GM23248 (cell line): ENCODE measurements around the gene ACBD5. TPM values are rescaled to one million over a fixed set of nuclear protein-coding genes. Genes with fewer than 3 reads are reported as not detected.
A peak's percentile ranks its signal among the peaks of the same experiment; 100 is the strongest.
"Not testable (repeated sequence)": the region's sequence is repeated elsewhere in the genome, so short reads cannot be mapped to it uniquely, and the experiment has no call there.

ENCODE experiments used
- DNase-seq: peaks from one replicate; pipeline ENCODE4 v3.0.0-alpha.2; 2015
- H2AFZ ChIP-seq: fragments of 200-600 bp; sonication (generic); 2 replicates; pipeline ENCODE4 v1.6.1; 2016; ENCODE audit warnings: antibody characterized with exemption
- H3F3A ChIP-seq: fragments of 200-600 bp; sonication (generic); 2 replicates; pipeline ENCODE4 v1.6.1; 2016; ENCODE audit warnings: mild to moderate bottlenecking, antibody characterized with exemption, mixed run types; ENCODE audit not compliant: insufficient read depth
- H3K27ac ChIP-seq: fragments of 200-600 bp; sonication (generic); 2 replicates; pipeline ENCODE4 v1.5.1; 2016; ENCODE audit warnings: mild to moderate bottlenecking
- H3K27me3 ChIP-seq: fragments of 200-600 bp; sonication (generic); replicated peaks from 2 replicates; pipeline ENCODE4 v1.6.1; 2016; ENCODE audit warnings: mild to moderate bottlenecking; ENCODE audit not compliant: insufficient read depth
- H3K36me3 ChIP-seq: fragments of 200-600 bp; sonication (generic); 2 replicates; pipeline ENCODE4 v1.6.1; 2016; ENCODE audit warnings: low read depth, mild to moderate bottlenecking
- H3K4me1 ChIP-seq: fragments of 200-600 bp; sonication (generic); 2 replicates; pipeline ENCODE4 v1.6.1; 2016; ENCODE audit warnings: mild to moderate bottlenecking; ENCODE audit not compliant: insufficient read depth
- H3K4me2 ChIP-seq: fragments of 200-600 bp; sonication (generic); one replicate; pipeline ENCODE4 v1.6.1; 2016; ENCODE audit warnings: mild to moderate bottlenecking; ENCODE audit not compliant: unreplicated experiment
- H3K4me3 ChIP-seq: fragments of 200-600 bp; sonication (generic); 2 replicates; pipeline ENCODE4 v1.5.1; 2016; ENCODE audit warnings: mild to moderate bottlenecking
- H3K79me2 ChIP-seq: fragments of 200-600 bp; sonication (generic); 2 replicates; pipeline ENCODE4 v1.6.1; 2016; ENCODE audit warnings: mild to moderate bottlenecking; ENCODE audit not compliant: insufficient read depth
- H3K9ac ChIP-seq: fragments of 200-600 bp; sonication (generic); 2 replicates; pipeline ENCODE4 v1.6.1; 2016; ENCODE audit warnings: mild to moderate bottlenecking
- H3K9me2 ChIP-seq: fragments of 200-600 bp; sonication (generic); 2 replicates; pipeline ENCODE4 v1.6.1; 2016; ENCODE audit warnings: mixed run types, mild to moderate bottlenecking, moderate library complexity; ENCODE audit not compliant: insufficient read depth
- H3K9me3 ChIP-seq: fragments of 200-600 bp; sonication (generic); one replicate; pipeline ENCODE4 v1.6.1; 2017; ENCODE audit warnings: low read depth
- H4K20me1 ChIP-seq: fragments of 200-600 bp; sonication (generic); 2 replicates; pipeline ENCODE4 v1.6.0; 2016; ENCODE audit not compliant: insufficient read depth
- EZH2 ChIP-seq: fragments of 200-600 bp; sonication (generic); IDR thresholded peaks from 2 replicates; pipeline ENCODE4 v1.6.1; 2018; ENCODE audit warnings: antibody characterized with exemption, mild to moderate bottlenecking; ENCODE audit not compliant: insufficient read depth, poor library complexity, severe bottlenecking
- EZH2phosphoT487 ChIP-seq: fragments of 200-600 bp; sonication (generic); IDR thresholded peaks from 2 replicates; pipeline ENCODE4 v1.6.1; 2018; ENCODE audit warnings: antibody characterized with exemption, moderate library complexity, mild to moderate bottlenecking, low read depth; ENCODE audit not compliant: insufficient read depth
- WGBS, 2 experiments: methylation state at CpG; one replicate each; pipeline ENCODE4 v1.1.6; 2015 to 2017; ENCODE audit warnings: low lambda C conversion rate in 2 of 2, low coverage in 1 of 2; ENCODE audit errors: missing lambda C conversion rate in 2 of 2; 5-methylcytosine and 5-hydroxymethylcytosine counted together
- in situ Hi-C: fragments of 300-500 bp; cut with MboI; formaldehyde crosslinking; loops from 2 replicates; pipeline ENCODE4 v1.15.0; 2020
- polyA plus RNA-seq: library from polyadenylated mRNA; unstranded; fragments of >200 nt; fragmentation: Nextera tagmentation; extraction: Ambion mirVana; gene quantifications from 2 replicates; pipeline ENCODE4 v1.2.1, GENCODE V29; 2016
- total RNA-seq: library from RNA; depleted of rRNA; stranded (reverse); fragments of >200 nt; shearing (Covaris generic); gene quantifications from 2 replicates; pipeline ENCODE4 v1.2.3, GENCODE V29; 2014; rRNA removed

Gene ACBD5
- total RNA-seq (22.3 and 25.0 TPM in 2 replicates), polyA plus RNA-seq (18.8 and 20.1 TPM in 2 replicates)

DNA sequence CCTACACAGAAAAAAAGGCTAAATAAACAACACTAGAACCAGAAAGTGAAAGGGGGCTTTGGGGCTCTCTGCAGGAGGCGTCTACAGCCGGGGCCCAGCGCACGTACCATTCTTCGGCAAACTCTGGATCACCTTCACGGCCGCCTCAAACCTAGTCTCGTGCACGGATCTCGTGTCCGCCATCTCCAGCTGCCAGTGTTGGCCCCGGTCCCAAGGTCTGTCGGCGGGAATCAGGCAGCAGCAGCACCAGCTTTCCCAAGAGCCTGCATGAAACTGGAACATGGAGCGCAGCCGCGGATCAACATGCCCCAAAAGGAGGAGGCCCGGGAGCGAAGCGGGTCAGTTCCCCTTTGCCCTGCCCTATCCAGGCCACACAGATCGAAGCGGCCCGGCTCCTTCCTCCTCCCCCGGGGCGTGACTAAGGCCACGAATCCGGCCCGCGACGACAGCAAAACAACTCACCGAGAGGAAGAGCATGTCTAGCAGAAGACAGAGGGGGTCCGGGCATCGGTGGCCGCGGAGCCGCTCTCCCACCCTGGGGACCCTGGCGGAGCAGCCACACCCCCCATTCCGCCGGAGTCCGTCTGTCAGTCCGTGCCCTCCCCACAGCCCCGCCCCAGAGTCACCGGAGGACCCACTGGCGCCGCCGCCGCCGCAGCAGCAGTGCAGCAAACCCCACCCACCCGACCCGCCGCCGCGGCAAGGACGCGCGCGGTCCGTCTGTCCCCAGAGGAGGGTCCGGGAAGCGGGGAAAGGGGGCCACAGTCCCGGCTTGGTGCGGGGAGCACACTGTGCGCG is at the start of gene ACBD5:
Gene ACBD5, minus strand, starts transcription at position 586 of the 798 bp plus-strand sequence. Its CDS starts 109 bp downstream, at position 477.
- peaks cover 19% of the 10 kb centered on the region for H3F3A ChIP-seq
- peak within 1 kb of the TSS; percentile 79 for H3K27ac ChIP-seq
- H3K36me3 ChIP-seq = no peaks in the 10 kb centered on the region
- H4K20me1 ChIP-seq = no peaks in the 10 kb centered on the region
- H2AFZ ChIP-seq = peak within 1 kb of the TSS; percentile 90
- WGBS, 2 experiments = 1% methylated on average over 46 to 53 of the region's 64 CpGs
- DNase-seq = peak; percentile 87
- peaks cover 39% of the 10 kb centered on the region for H3K79me2 ChIP-seq
- peak within 1 kb of the TSS; percentile 79 for H3K4me3 ChIP-seq
- H3K27me3 ChIP-seq = no peaks in the 10 kb centered on the region
- H3K4me1 ChIP-seq = peaks cover 15% of the 10 kb centered on the region; the same call in 1 of the 2 replicates
- H3K9ac ChIP-seq = peak within 1 kb of the TSS; percentile 81
- no peaks in the 10 kb centered on the region for H3K9me3 ChIP-seq
- in situ Hi-C loops = no loop called here
- no peak for TF ChIP-seq EZH2
- no peak for TF ChIP-seq EZH2phosphoT487
- no peaks in the 10 kb centered on the region for H3K9me2 ChIP-seq
- peak within 1 kb of the TSS; percentile 99 for H3K4me2 ChIP-seq

DNA sequence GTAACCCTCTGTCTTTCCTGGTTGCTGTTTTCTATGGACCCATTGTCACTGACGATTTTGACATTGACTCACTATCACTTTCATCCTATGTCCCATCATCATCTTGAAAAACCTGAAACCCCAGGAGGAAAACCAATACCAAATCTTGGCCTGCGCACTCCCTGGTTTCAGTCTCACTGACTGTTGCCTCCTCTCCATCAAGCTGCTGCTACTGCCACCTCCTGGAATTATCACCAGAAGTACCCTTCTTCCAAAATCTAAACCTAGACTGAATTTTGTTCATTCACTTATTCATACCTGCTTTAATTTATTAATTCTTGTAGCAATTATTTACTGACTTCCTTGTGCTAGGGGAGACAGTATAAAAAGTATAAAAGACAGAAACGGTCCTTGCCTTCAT is 44.5 kb upstream of the ACBD5 start:
- Histone ChIP-seq H3F3A (no peaks in the 10 kb centered on the region), H3K4me2 (no peak overlapping the region), H3K36me3 (no peaks in the 10 kb centered on the region), H2AFZ (no peak overlapping the region), H3K27me3 (peaks cover 11% of the 10 kb centered on the region), H3K27ac (no peak overlapping the region), H4K20me1 (no peaks in the 10 kb centered on the region), H3K9me3 (no peaks in the 10 kb centered on the region), H3K9me2 (no peaks in the 10 kb centered on the region), H3K79me2 (no peaks in the 10 kb centered on the region), H3K9ac (no peak overlapping the region), H3K4me1 (no peaks in the 10 kb centered on the region), H3K4me3 (no peak overlapping the region)
- TF ChIP-seq EZH2phosphoT487 (no peak), EZH2 (no peak)
- DNase-seq = peak; percentile 13
- 41 to 43% methylated on average over 3 of the region's 3 CpGs for WGBS, 2 experiments
- in situ Hi-C loops = no loop called here

- in situ Hi-C loops = no loop called here
- Histone ChIP-seq H3K9me3 (no peaks in the 10 kb centered on the region), H4K20me1 (no peaks in the 10 kb centered on the region), H3K4me3 (no peak overlapping the region), H3K4me2 (no peak overlapping the region), H3F3A (no peaks in the 10 kb centered on the region), H3K9me2 (no peaks in the 10 kb centered on the region), H2AFZ (no peak overlapping the region), H3K27me3 (peaks cover 11% of the 10 kb centered on the region; the same call in 1 of the 2 replicates), H3K79me2 (no peaks in the 10 kb centered on the region), H3K4me1 (no peaks in the 10 kb centered on the region), H3K27ac (no peak overlapping the region), H3K9ac (no peak overlapping the region), H3K36me3 (no peaks in the 10 kb centered on the region)
- TF ChIP-seq EZH2phosphoT487 (no peak), EZH2 (no peak)
- no peak for DNase-seq
Measured at GRCh38 chr10:27276581-27276980, 36.0 kb upstream of the ACBD5 start.

DNA sequence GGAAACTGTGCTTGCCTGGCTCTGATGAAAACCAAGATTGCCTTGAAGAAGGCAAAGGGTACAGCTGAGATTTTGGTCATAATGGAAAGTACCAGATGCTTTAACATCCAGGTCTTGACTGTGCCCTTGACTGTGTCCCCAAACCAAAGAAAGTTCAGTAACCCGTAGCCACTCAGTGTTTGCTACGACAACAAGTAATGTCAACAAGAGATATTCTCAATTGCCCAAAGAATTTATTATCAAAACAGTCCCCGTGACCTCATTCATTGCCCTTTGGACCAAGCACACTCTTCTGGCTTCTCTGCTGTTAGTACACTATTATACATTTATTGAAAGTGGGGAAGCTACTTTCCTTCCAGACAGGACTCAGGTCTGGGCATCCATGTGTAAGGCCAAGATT is 25.4 kb upstream of the ACBD5 start:
- H3K27ac ChIP-seq, in situ Hi-C loops, H3K4me3 ChIP-seq, H3K36me3 ChIP-seq, H4K20me1 ChIP-seq, H3K9me3 ChIP-seq, H3K9me2 ChIP-seq, H3K4me2 ChIP-seq, H3K9ac ChIP-seq, DNase-seq, H3K4me1 ChIP-seq, H3K79me2 ChIP-seq, H2AFZ ChIP-seq, H3F3A ChIP-seq: not testable (repeated sequence)
- WGBS, 2 experiments = 35 to 37% methylated on average over 3 of the region's 3 CpGs
- peaks cover 25% of the 10 kb centered on the region for H3K27me3 ChIP-seq

GRCh38 chr10:27262788-27263187 is 22.2 kb upstream of the ACBD5 start:
- H3K4me3 ChIP-seq, H4K20me1 ChIP-seq, H3K27ac ChIP-seq, H3K4me1 ChIP-seq, DNase-seq, H3K9me2 ChIP-seq, H3K9ac ChIP-seq, in situ Hi-C loops, H3K79me2 ChIP-seq, H3K9me3 ChIP-seq, H3K4me2 ChIP-seq, H3F3A ChIP-seq, H2AFZ ChIP-seq, H3K36me3 ChIP-seq: not testable (repeated sequence)
- H3K27me3 ChIP-seq = peaks cover 46% of the 10 kb centered on the region
- WGBS, 2 experiments = 78 to 80% methylated on average over 7 of the region's 7 CpGs
